Caco-2 (cell line): ENCODE data around the gene CTXN1. TPM values are rescaled to one million over a fixed set of nuclear protein-coding genes. Genes with fewer than 3 reads are reported as not detected.

Experiments
- BruUV-seq: library from RNA; stranded (reverse); fragments of 400-500 nt; replicated peaks from 2 replicates; lab custom pipeline; 2021; lab: Mats Ljungman, UMichigan
- CTCF ChIA-PET: fragments of 300-600 bp; sonication (Branson Sonifier 250); formaldehyde crosslinking; loops from one replicate; lab custom pipeline; 2022; ENCODE audit warnings: antibody characterized with exemption; lab: Charles Lee
- POLR2A ChIA-PET: fragments of 300-600 bp; sonication (Branson Sonifier 250); formaldehyde crosslinking; loops from one replicate; lab custom pipeline; 2022; ENCODE audit warnings: antibody characterized with exemption; lab: Charles Lee
- DNase-seq, 2 experiments: peaks; one replicate each; pipeline versions ENCODE4 v3.0.0 to v3.0.0-alpha.2; 2020 to 2022
- H3K27me3 ChIP-seq: replicated peaks from 2 replicates; pipeline ENCODE4 v1.6.0; 2011; ENCODE audit warnings: low read length; ENCODE audit not compliant: control insufficient read depth, insufficient read depth
- H3K36me3 ChIP-seq: 2 replicates; pipeline ENCODE4 v1.5.1; 2011; ENCODE audit warnings: low read length; ENCODE audit not compliant: control insufficient read depth, insufficient read depth
- H3K4me1 ChIP-seq: fragments of 250-450 bp; sonication (Bioruptor Pico); 2 replicates; pipeline ENCODE4 v1.5.1; 2020; ENCODE audit warnings: mild to moderate bottlenecking
- H3K4me3 ChIP-seq: 2 replicates; pipeline ENCODE4 v1.5.1; 2011; ENCODE audit warnings: low read depth, mild to moderate bottlenecking, control low read depth, low read length
- H3K9me3 ChIP-seq: fragments of 250-450 bp; sonication (Bioruptor Pico); 2 replicates; pipeline ENCODE4 v1.5.1; 2020; ENCODE audit warnings: mild to moderate bottlenecking, moderate library complexity
- H3K27ac Mint-ChIP-seq: one replicate; pipeline ENCODE4 v1.8.0; 2022; ENCODE audit warnings: mixed read lengths; ENCODE audit not compliant: unreplicated experiment
- H3K27me3 Mint-ChIP-seq: one replicate; pipeline ENCODE4 v1.8.0; 2022; ENCODE audit warnings: mixed read lengths; ENCODE audit not compliant: insufficient read depth, unreplicated experiment
- H3K36me3 Mint-ChIP-seq: one replicate; pipeline ENCODE4 v1.8.0; 2022; ENCODE audit warnings: mild to moderate bottlenecking, mixed read lengths; ENCODE audit not compliant: insufficient read depth, unreplicated experiment
- H3K4me1 Mint-ChIP-seq: one replicate; pipeline ENCODE4 v1.8.0; 2022; ENCODE audit warnings: low read depth, mixed read lengths; ENCODE audit not compliant: unreplicated experiment
- H3K4me3 Mint-ChIP-seq: one replicate; pipeline ENCODE4 v1.8.0; 2022; ENCODE audit warnings: mild to moderate bottlenecking, moderate library complexity, mixed read lengths; ENCODE audit not compliant: unreplicated experiment
- H3K9me3 Mint-ChIP-seq: one replicate; pipeline ENCODE4 v1.8.0; 2022; ENCODE audit warnings: mixed read lengths; ENCODE audit not compliant: unreplicated experiment
- CTCF ChIP-seq, 2 experiments: fragments of 200-600 bp in 1 of 2; IDR thresholded peaks; 1 replicate in 1 of 2; 2 replicates in 1 of 2; pipeline versions ENCODE4 v1.5.1 to v1.8.0; 2011 to 2022; ENCODE audit warnings: antibody characterized with exemption in 1 of 2, control low read depth in 1 of 2, inconsistent platforms in 1 of 2, low read depth in 1 of 2, low read length in 1 of 2, mild to moderate bottlenecking in 1 of 2, moderate library complexity in 1 of 2; ENCODE audit not compliant: insufficient read depth in 1 of 2, severe bottlenecking in 1 of 2, unreplicated experiment in 1 of 2
- intact Hi-C: fragments of 100-400 bp; cut with micrococcal nuclease; formaldehyde crosslinking; loops from one replicate; pipeline ENCODE4 v1.10.0; 2022; ENCODE audit not compliant: unreplicated experiment
- total RNA-seq: library from RNA; stranded (reverse); gene quantifications from 2 replicates; pipeline ENCODE4 v1.2.3, GENCODE V29; 2022

CTXN1 gene
- total RNA-seq, 1 experiment from 2014 or later: 7.4 TPM

- Mint-ChIP-seq H3K4me3 (peak overlapping the region; percentile 87), H3K9me3 (no peaks in the 10 kb centered on the region), H3K27me3 (no peaks in the 10 kb centered on the region), H3K36me3 (peaks cover 42% of the 10 kb centered on the region), H3K4me1 (peaks cover 7% of the 10 kb centered on the region), H3K27ac (peak overlapping the region; percentile 42)
- BruUV-seq: no TSS peak
- no peak for TF ChIP-seq CTCF (IDR thresholded peaks at IDR 0.05; ENCODE audit: insufficient read depth in 1 of 2, low read depth in 1 of 2, low read length in 1 of 2, severe bottlenecking in 1 of 2, unreplicated experiment in 1 of 2)
- Histone ChIP-seq H3K4me1 (peaks cover 9% of the 10 kb centered on the region), H3K9me3 (no peaks in the 10 kb centered on the region), H3K27me3 (no peaks in the 10 kb centered on the region), H3K36me3 (no peaks in the 10 kb centered on the region), H3K4me3 (peak overlapping the region; percentile 58)
- ChIA-PET CTCF (interaction anchor here (1.2 to 3.0 kb wide), 2 partner anchors 12 to 46 kb away, joined by 4 to 14 read pairs; partner anchors contain the start of gene MAP2K7), POLR2A (interaction anchor here (0.7 to 1.0 kb wide), 2 partner anchors 12 to 18 kb away, joined by 3 to 6 read pairs; partner anchors contain the start of gene MAP2K7)
- no peak for DNase-seq
- intact Hi-C loops: no loop called here
These were observed 10.5 kb downstream of the CTXN1 start for GRCh38 chr19:7915250-7916102.

- Histone ChIP-seq H3K9me3 (no peaks in the 10 kb centered on the region), H3K27me3 (no peaks in the 10 kb centered on the region), H3K36me3 (no peaks in the 10 kb centered on the region), H3K4me3 (peak within 1 kb of the TSS; percentile 58), H3K4me1 (peaks cover 9% of the 10 kb centered on the region)
- Mint-ChIP-seq H3K4me3 (peak within 1 kb of the TSS; percentile 87), H3K36me3 (peaks cover 41% of the 10 kb centered on the region), H3K9me3 (no peaks in the 10 kb centered on the region), H3K4me1 (peaks cover 4% of the 10 kb centered on the region), H3K27me3 (no peaks in the 10 kb centered on the region), H3K27ac (peak within 1 kb of the TSS; percentile 42)
- BruUV-seq: no TSS peak
- intact Hi-C loops: no loop called here
- ChIA-PET POLR2A (interaction anchor here (0.7 kb wide), 1 partner anchor 19 kb away, joined by 6 read pairs; no protein-coding TSS in a partner anchor), CTCF (no interaction called here)
- no peak for TF ChIP-seq CTCF (IDR thresholded peaks at IDR 0.05; ENCODE audit: insufficient read depth in 1 of 2, low read depth in 1 of 2, low read length in 1 of 2, severe bottlenecking in 1 of 2, unreplicated experiment in 1 of 2)
- no peak for DNase-seq
These were observed 11.3 kb downstream of the CTXN1 start, which contains the start of gene TGFBR3L for GRCh38 chr19:7914598-7915045. TGFBR3L (plus strand) TSS chr19:7914830.

- no TSS peak for BruUV-seq
- Mint-ChIP-seq H3K4me1 (no peaks in the 10 kb centered on the region), H3K9me3 (no peaks in the 10 kb centered on the region), H3K27ac (no peak overlapping the region), H3K4me3 (no peak overlapping the region), H3K36me3 (peaks cover 37% of the 10 kb centered on the region), H3K27me3 (no peaks in the 10 kb centered on the region)
- POLR2A ChIA-PET: no interaction called here
- CTCF ChIA-PET: no interaction called here
- Histone ChIP-seq H3K4me1 (peaks cover 7% of the 10 kb centered on the region), H3K27me3 (no peaks in the 10 kb centered on the region), H3K9me3 (no peaks in the 10 kb centered on the region), H3K36me3 (no peaks in the 10 kb centered on the region), H3K4me3 (no peak overlapping the region)
- intact Hi-C loops: no loop called here
- TF ChIP-seq CTCF (IDR thresholded peaks at IDR 0.05; ENCODE audit: insufficient read depth in 1 of 2, low read depth in 1 of 2, low read length in 1 of 2, severe bottlenecking in 1 of 2, unreplicated experiment in 1 of 2): no peak
- no peak for DNase-seq
These were observed 11.8 kb downstream of the CTXN1 start for GRCh38 chr19:7914099-7914498.
